Left kidney (tissue), 1 donor: ENCODE results near the gene RCAN1. TPM values are rescaled to one million over a fixed set of nuclear protein-coding genes. Genes with fewer than 3 reads are reported as not detected.

Experiments used
- polyA plus RNA-seq: library from polyadenylated mRNA; unstranded; fragments of 120-200 nt; gene quantifications from one replicate; pipeline ENCODE4 v1.2.1, GENCODE V29; 2013; ENCODE audit not compliant: insufficient read length

The RCAN1 gene
- polyA plus RNA-seq, 1 donor: 32.5 TPM

Other genes with a start within 250 kb of the RCAN1 start
- gene SMIM11, start 239.6 kb downstream of the RCAN1 start, polyA plus RNA-seq: 5.7 TPM
- gene SMIM34, start 191.2 kb downstream of the RCAN1 start, polyA plus RNA-seq: 0.78 TPM
- gene KCNE1, start 102.9 kb downstream of the RCAN1 start, polyA plus RNA-seq: 0.18 TPM
- gene CLIC6, start 53.9 kb upstream of the RCAN1 start, polyA plus RNA-seq: 2.3 TPM